ENCODE data around the gene ZFYVE27. TPM values are rescaled to one million over a fixed set of nuclear protein-coding genes. Genes with fewer than 3 reads are reported as not detected.

Gene ZFYVE27
- total and polyA plus RNA-seq, 10 of the 15 experiments (the other 5 are each of a cell fraction or from before 2014, with no cell fraction given): 1.1 to 28.9 (median 21.4) TPM

GRCh38 chr10:97707134-97707861, 29.6 kb upstream of the ZFYVE27 start:
- DNase-seq (ENCODE audit: low read depth, low spot score) (no peak), ATAC-seq (no peak), FAIRE-seq (no peak)
- Histone ChIP-seq H4K20me1 (ENCODE audit: control insufficient read depth, insufficient read depth) (no peaks in the 10 kb centered on the region), H3K36me3 (ENCODE audit: control insufficient read depth in 2 of 2, insufficient read depth in 2 of 2, low read length in 1 of 2) (no peaks in the 10 kb centered on the region), H3K9ac (ENCODE audit: control insufficient read depth, insufficient read depth, low read length) (no peak overlapping the region), H3K4me1 (ENCODE audit: control insufficient read depth, insufficient read depth, low read length) (no peaks in the 10 kb centered on the region), H3K79me2 (ENCODE audit: control insufficient read depth, insufficient read depth, low read length) (no peaks in the 10 kb centered on the region), H3K4me3 (no peak overlapping the region), H3K27me3 (replicated peaks in 1 of 2; ENCODE audit: control insufficient read depth in 2 of 2, insufficient read depth in 2 of 2, low read length in 1 of 2) (no peaks in the 10 kb centered on the region; a peak in 1 of 4 replicates), H2AFZ (ENCODE audit: control insufficient read depth, low read depth, low read length) (no peak overlapping the region), H3K4me2 (ENCODE audit: control insufficient read depth, insufficient read depth) (no peak overlapping the region), H3K9me3 (replicated peaks; ENCODE audit: control insufficient read depth, insufficient read depth, low read length) (no peaks in the 10 kb centered on the region), H3K27ac (ENCODE audit: control insufficient read depth, insufficient read depth) (no peak overlapping the region)
- POLR2A ChIA-PET: interaction anchor here (0.6 kb wide), 1 partner anchor 311 kb away, joined by 6 read pairs; no protein-coding TSS in a partner anchor
- in situ Hi-C loops (cut with MboI): no loop called here
- TF ChIP-seq POU2F2 (IDR thresholded peaks at IDR 0.05; ENCODE audit: borderline replicate concordance, low read depth, low read length) (no peak), REST (IDR thresholded peaks at IDR 0.05; ENCODE audit: low read depth, low read length) (no peak), POLR2A (IDR thresholded peaks at IDR 0.05; ENCODE audit: low read depth, low read length) (no peak), E4F1 (IDR thresholded peaks at IDR 0.05; ENCODE audit: borderline replicate concordance, partially characterized antibody) (no peak), JUND (IDR thresholded peaks at IDR 0.05; ENCODE audit: low read depth, low read length) (no peak), KDM1A (IDR thresholded peaks at IDR 0.05; ENCODE audit: borderline replicate concordance) (no peak), GATAD2B (conservative IDR thresholded peaks at IDR 0.05; ENCODE audit: low read depth) (no peak), MTA3 (IDR thresholded peaks at IDR 0.05; ENCODE audit: borderline replicate concordance, low read length) (no peak), YY1 (IDR thresholded peaks at IDR 0.05; ENCODE audit: low read depth, low read length) (no peak), TCF7 (IDR thresholded peaks at IDR 0.05; ENCODE audit: borderline replicate concordance) (no peak), NBN (IDR thresholded peaks at IDR 0.05) (no peak), NFXL1 (IDR thresholded peaks at IDR 0.05; ENCODE audit: borderline replicate concordance) (no peak), ZSCAN29 (IDR thresholded peaks at IDR 0.05) (no peak)
- intact Hi-C loops (cut with micrococcal nuclease; ENCODE audit: unreplicated experiment): loop anchor here (5.0 to 10.0 kb wide), 2 partner anchors 160 to 338 kb away; no protein-coding TSS in a partner anchor
- CTCF ChIA-PET: interaction anchor here (1.0 to 14.9 kb wide), 6 partner anchors 19 to 165 kb away, joined by 3 to 416 read pairs (median 8); partner anchors contain the start of genes AVPI1 and ZFYVE27
- WGBS (ENCODE audit: insufficient coverage, insufficient replicate concordance, low lambda C conversion rate, missing lambda C conversion rate): 60% methylated on average over 11 of the region's 11 CpGs
- no TSS peak for BruUV-seq (replicated peaks)
- SMC1A ChIA-PET (ENCODE audit: uncharacterized antibody, unreplicated experiment): interaction anchor here (1.0 to 6.4 kb wide), 3 partner anchors 17 to 28 kb away, joined by 4 to 38 read pairs (median 24); partner anchors contain the start of genes AVPI1 and ZFYVE27
- RAD21 ChIA-PET (ENCODE audit: unreplicated experiment): interaction anchor here (2.7 kb wide), 1 partner anchor 21 kb away, joined by 16 read pairs; the partner anchor contains the start of gene AVPI1
